ENCODE data around the gene FYB1.

The FYB1 gene

GRCh38 chr5:39076757-39077728 is 142.3 kb downstream of the FYB1 start:
- no peak for DNase-seq

- no peak for DNase-seq
Measured at GRCh38 chr5:39076101-39076756, 143.1 kb downstream of the FYB1 start.

- DNase-seq: peak; percentile 87
Measured at GRCh38 chr5:39074017-39074814, 145.1 kb downstream of the FYB1 start, which contains the start of gene RICTOR. TSS of gene RICTOR (minus strand) at chr5:39074399. CDS start at chr5:39074377, 22 bp downstream.

GRCh38 chr5:39073767-39074016 is 145.7 kb downstream of the FYB1 start:
- DNase-seq: no peak

- peak; percentile 57 for DNase-seq
Measured at GRCh38 chr5:39072925-39073766, 146.2 kb downstream of the FYB1 start.

- no peak for DNase-seq
Measured at GRCh38 chr5:39068099-39068498, 151.3 kb downstream of the FYB1 start.

GRCh38 chr5:39064450-39064849 is 154.9 kb downstream of the FYB1 start:
- no peak for DNase-seq

- no peak for DNase-seq
Measured at GRCh38 chr5:39063037-39063436, 156.3 kb downstream of the FYB1 start.

- no peak for DNase-seq
Measured at GRCh38 chr5:39062530-39062929, 156.8 kb downstream of the FYB1 start.

GRCh38 chr5:39062104-39062503 is 157.3 kb downstream of the FYB1 start:
- DNase-seq: no peak

GRCh38 chr5:39059064-39059463 is 160.3 kb downstream of the FYB1 start:
- DNase-seq: no peak

GRCh38 chr5:39058178-39058921 is 161.0 kb downstream of the FYB1 start:
- no peak for DNase-seq

GRCh38 chr5:39057734-39058133 is 161.6 kb downstream of the FYB1 start:
- no peak for DNase-seq

- DNase-seq: no peak
Measured at GRCh38 chr5:39055768-39056398, 163.5 kb downstream of the FYB1 start.

Data from activated effector memory CD4-positive, alpha-beta T cell treated with Interleukin-2 at 50 U/mL for 16 hours (primary cell).